IMR-90 (cell line): ENCODE data around the gene VPS37B. TPM values are rescaled to one million over a fixed set of nuclear protein-coding genes. Genes with fewer than 3 reads are reported as not detected.

ENCODE experiments used
- polyA plus RNA-seq, 3 experiments: library from polyadenylated mRNA; depleted of rRNA; stranded (reverse); fragments of >200 nt; gene quantifications; 2 replicates each; pipeline ENCODE4 v1.2.3, GENCODE V29; 2012; ENCODE audit warnings: low replicate concordance in 1 of 3
- total RNA-seq: library from RNA; depleted of rRNA; stranded (reverse); fragments of >200 nt; gene quantifications from 2 replicates; pipeline ENCODE4 v1.2.3, GENCODE V29; 2012; rRNA removed

The VPS37B gene
- total and polyA plus RNA-seq, 2 of the 4 experiments (the other 2 are of a cell fraction) = 8.6 to 25.7 TPM

Other genes starting within 250 kb of the VPS37B start
- not detected in 2 replicates for gene HCAR2, start 192.8 kb downstream of the VPS37B start, total RNA-seq
- not detected in 2 replicates for gene HCAR2, start 192.8 kb downstream of the VPS37B start, polyA plus RNA-seq (2012; rRNA removed)
- not detected in 2 replicates for gene HCAR3, start 179.3 kb downstream of the VPS37B start, total RNA-seq
- not detected in 2 replicates for gene HCAR3, start 179.3 kb downstream of the VPS37B start, polyA plus RNA-seq (2012; rRNA removed)
- gene HCAR1, start 165.3 kb downstream of the VPS37B start, total RNA-seq = under 0.01 TPM in 1 of 2 replicates, not detected in the other
- 0.03 TPM in 2 replicates for gene HCAR1, start 165.3 kb downstream of the VPS37B start, polyA plus RNA-seq (2012; rRNA removed)
- 8.2 and 32.2 TPM in 2 replicates for gene DENR, start 143.3 kb downstream of the VPS37B start, total RNA-seq
- 18.4 and 24.5 TPM in 2 replicates for gene DENR, start 143.3 kb downstream of the VPS37B start, polyA plus RNA-seq (2012; rRNA removed)
- 0.18 and 0.28 TPM in 2 replicates for gene CCDC62, start 121.6 kb downstream of the VPS37B start, total RNA-seq
- 0.09 and 0.10 TPM in 2 replicates for gene CCDC62, start 121.6 kb downstream of the VPS37B start, polyA plus RNA-seq (2012; rRNA removed)
- 9.7 and 13.8 TPM in 2 replicates for gene HIP1R, start 60.7 kb downstream of the VPS37B start, total RNA-seq
- gene HIP1R, start 60.7 kb downstream of the VPS37B start, polyA plus RNA-seq (2012; rRNA removed) = 18.5 and 20.7 TPM in 2 replicates
- 5.6 and 7.2 TPM in 2 replicates for gene ABCB9, start 70.3 kb upstream of the VPS37B start, total RNA-seq
- 7.8 and 8.3 TPM in 2 replicates for gene ABCB9, start 70.3 kb upstream of the VPS37B start, polyA plus RNA-seq (2012; rRNA removed)
- 4.3 and 4.7 TPM in 2 replicates for gene OGFOD2, start 79.1 kb upstream of the VPS37B start, total RNA-seq
- gene OGFOD2, start 79.1 kb upstream of the VPS37B start, polyA plus RNA-seq (2012; rRNA removed) = 18.2 and 19.0 TPM in 2 replicates
- 161 and 205 TPM in 2 replicates for gene ARL6IP4, start 84.6 kb upstream of the VPS37B start, total RNA-seq
- 254 and 258 TPM in 2 replicates for gene ARL6IP4, start 84.6 kb upstream of the VPS37B start, polyA plus RNA-seq (2012; rRNA removed)